ENCODE results near the gene HDDC2.
A peak's percentile ranks its signal among the peaks of the same experiment; 100 is the strongest.

Gene HDDC2

DNA sequence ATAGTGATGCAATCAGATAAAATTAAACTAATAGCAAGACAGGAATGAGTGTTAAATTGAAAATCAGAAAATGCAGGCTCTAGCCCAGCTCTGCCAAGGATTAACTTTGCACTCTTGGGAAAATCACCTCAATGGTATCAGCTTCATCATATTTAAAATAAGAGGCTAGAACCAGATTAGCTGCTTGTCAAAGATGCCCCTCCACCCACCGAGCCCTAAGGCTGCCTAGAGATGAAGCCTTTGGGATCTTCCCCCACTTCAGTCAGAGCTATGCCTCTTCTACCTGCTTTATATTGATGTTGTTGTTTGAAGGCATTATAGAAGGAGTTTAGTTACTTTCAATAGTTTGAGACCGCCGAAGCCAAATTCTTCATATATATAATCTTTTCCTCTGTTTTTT is 47.4 kb downstream of the HDDC2 start:
- TF ChIP-seq, protein P1, sequence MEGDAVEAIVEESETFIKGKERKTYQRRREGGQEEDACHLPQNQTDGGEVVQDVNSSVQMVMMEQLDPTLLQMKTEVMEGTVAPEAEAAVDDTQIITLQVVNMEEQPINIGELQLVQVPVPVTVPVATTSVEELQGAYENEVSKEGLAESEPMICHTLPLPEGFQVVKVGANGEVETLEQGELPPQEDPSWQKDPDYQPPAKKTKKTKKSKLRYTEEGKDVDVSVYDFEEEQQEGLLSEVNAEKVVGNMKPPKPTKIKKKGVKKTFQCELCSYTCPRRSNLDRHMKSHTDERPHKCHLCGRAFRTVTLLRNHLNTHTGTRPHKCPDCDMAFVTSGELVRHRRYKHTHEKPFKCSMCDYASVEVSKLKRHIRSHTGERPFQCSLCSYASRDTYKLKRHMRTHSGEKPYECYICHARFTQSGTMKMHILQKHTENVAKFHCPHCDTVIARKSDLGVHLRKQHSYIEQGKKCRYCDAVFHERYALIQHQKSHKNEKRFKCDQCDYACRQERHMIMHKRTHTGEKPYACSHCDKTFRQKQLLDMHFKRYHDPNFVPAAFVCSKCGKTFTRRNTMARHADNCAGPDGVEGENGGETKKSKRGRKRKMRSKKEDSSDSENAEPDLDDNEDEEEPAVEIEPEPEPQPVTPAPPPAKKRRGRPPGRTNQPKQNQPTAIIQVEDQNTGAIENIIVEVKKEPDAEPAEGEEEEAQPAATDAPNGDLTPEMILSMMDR (IDR thresholded peaks at IDR 0.05) = no peak
- DNase-seq (ENCODE audit: low spot score) = no peak
- no peak overlapping the region for H3K27ac ChIP-seq
- H3K4me3 ChIP-seq = no peak overlapping the region

DNA sequence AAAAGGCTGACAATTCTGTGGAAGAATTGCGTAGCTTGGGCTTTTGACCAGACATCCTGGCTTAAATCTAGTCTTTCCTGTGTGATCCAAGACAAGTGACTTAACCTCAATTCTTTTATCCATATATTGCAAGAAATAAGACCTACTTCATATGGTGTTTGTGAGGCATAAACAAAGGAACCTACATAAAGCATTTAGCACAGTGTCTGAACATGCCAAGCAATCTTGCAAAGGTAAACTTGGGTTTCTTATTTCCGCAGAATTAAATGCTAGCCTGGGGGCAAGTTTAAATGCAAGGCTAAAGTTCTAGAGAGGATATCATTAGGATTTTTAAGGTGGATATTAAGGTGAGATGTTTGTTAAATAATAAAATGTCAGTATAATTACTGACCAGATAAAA is 47.9 kb downstream of the HDDC2 start:
- DNase-seq (ENCODE audit: low spot score) = no peak
- TF ChIP-seq, protein P1 (IDR thresholded peaks at IDR 0.05) = no peak
- no peak overlapping the region for H3K27ac ChIP-seq
- H3K4me3 ChIP-seq = no peak overlapping the region

DNA sequence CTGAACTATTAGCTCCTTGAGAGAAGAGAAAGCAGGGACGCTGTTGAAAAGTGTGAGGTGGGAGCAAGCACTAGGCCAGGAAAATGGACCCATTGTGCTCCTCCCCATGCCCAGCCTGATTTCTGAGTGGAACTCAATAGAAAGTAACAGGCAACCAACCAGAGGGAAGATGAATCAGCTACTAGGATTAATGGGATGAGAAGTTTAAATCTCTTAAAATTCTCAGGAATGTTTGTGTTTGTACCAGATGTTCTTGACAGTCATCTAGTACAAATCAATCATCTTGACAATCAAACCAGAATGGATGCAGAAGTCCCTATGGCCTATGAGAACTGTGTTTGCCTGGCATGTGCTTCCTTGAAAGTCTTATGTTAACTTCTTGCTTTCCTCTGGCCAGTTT is 48.9 kb downstream of the HDDC2 start:
- no peak overlapping the region for H3K4me3 ChIP-seq
- DNase-seq (ENCODE audit: low spot score) = no peak
- H3K27ac ChIP-seq = no peak overlapping the region
- TF ChIP-seq, protein P1 (IDR thresholded peaks at IDR 0.05) = no peak

DNA sequence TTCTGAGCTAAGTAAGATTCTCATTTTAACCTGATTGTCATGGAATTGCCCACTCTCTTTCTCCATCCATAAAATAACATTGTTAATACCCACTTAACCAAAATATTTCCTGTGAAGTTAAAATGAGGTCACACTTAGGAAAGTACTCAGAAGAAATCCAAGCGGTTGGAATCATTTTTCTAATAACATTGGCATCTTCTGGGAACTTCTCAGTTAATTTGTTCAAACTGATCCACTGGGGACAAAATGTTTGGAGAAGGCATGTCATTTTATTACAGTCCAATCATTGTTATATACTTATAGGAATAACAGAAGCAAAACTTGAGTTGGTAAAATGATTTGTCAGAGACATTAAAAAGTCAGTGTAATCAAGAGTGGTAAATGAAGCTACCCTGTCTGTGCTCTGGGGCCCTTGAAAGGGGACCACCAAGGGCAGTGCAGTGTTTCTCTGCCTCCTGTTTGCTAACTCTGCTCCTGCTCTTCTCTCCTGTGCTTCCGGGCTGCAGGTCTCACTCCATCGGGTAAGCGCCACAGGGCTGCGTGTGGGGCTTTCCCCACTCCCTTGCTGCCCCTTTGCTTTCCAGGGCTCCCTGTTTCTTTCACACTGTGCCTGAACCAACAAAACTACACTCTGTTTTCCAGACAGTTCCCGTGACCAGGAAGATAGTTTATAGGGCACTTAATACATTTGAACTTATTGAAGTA is 50.1 kb downstream of the HDDC2 start:
- Histone ChIP-seq H3K4me3 (peak overlapping the region; percentile 7), H3K27ac (no peak overlapping the region)
- TF ChIP-seq, protein P1 (IDR thresholded peaks at IDR 0.05) = no peak
- DNase-seq (ENCODE audit: low spot score) = no peak

DNA sequence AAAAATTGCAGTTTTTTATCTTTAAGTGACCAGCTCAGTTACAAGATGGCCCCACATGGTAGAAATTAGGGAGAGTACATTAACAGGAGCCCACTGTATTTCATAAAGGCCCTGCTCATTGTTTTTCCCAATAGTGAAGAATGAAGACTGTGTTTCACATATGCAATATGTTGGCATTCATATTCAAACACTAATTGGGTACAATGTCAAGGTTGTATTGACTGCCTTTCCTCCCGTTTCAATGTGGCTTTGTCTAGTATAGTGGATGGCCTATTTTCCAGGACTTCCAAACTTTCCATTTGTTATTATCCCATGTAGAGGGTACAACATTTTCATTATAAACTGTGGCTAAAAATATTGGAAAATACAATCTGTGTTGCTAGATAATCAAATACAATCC is 51.3 kb downstream of the HDDC2 start:
- DNase-seq (ENCODE audit: low spot score) = no peak
- H3K27ac ChIP-seq = no peak overlapping the region
- TF ChIP-seq, protein P1 (IDR thresholded peaks at IDR 0.05) = no peak
- H3K4me3 ChIP-seq = no peak overlapping the region

DNA sequence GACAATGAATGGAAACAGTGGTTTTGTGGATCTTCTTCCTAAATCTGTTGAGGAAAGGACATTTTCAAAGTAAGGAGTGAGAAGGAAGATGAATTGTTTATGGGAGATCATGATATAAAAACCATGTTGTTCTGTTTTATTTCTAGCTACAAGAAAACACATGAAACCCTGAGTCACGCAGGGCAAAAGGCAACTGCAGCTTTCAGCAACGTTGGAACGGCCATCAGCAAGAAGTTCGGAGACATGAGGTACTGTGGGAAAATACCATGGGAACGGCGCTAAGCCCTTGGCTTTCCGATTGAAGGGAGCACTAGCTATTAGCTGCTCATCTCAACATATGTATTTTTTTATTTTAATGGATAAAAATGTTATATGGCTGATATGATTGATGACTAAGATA is 53.6 kb downstream of the HDDC2 start:
- no peak overlapping the region for H3K27ac ChIP-seq
- H3K4me3 ChIP-seq = no peak overlapping the region
- TF ChIP-seq, protein P1 (IDR thresholded peaks at IDR 0.05) = no peak
- DNase-seq (ENCODE audit: low spot score) = no peak

DNA sequence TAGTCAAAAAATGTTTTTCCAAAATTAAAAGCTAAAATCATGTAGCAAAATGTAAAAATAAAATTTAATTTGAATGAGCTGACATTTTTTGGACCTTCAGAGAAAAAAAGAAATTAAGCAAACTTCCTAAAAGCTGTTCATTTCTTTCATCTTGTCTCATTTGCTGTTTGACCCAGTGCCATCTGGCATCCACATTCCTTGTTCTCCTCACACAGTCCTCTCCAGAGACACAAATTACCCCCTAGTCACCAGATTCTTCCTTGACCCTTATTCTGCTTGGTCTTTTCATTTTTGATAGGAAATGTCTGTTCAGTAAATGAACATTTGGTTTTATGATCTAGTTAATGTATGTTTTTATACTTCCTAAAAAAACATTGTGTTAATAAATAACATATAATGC is 55.2 kb downstream of the HDDC2 start:
- H3K4me3 ChIP-seq = no peak overlapping the region
- DNase-seq (ENCODE audit: low spot score) = no peak
- H3K27ac ChIP-seq = no peak overlapping the region
- TF ChIP-seq, protein P1 (IDR thresholded peaks at IDR 0.05) = no peak
